GM18951 (cell line): Measurements from ENCODE around the gene HSPA12A.

Experiments
- POLR2A ChIP-seq: IDR thresholded peaks from 4 replicates; pipeline ENCODE4 v1.6.1; 2011; ENCODE audit warnings: mild to moderate bottlenecking; ENCODE audit not compliant: insufficient read length, insufficient read depth; ENCODE audit errors: extremely low read depth
- in situ Hi-C: fragments of 300-500 bp; cut with MboI; formaldehyde crosslinking; loops from one replicate; pipeline ENCODE4 v1.12.0; 2022; ENCODE audit warnings: low sequenced_read_pairs, mixed read lengths, inconsistent platforms; ENCODE audit not compliant: unreplicated experiment

HSPA12A gene

GRCh38 chr10:116763440-116763839 is 21.1 kb upstream of the HSPA12A start:
- TF ChIP-seq POLR2A, result no peak
- in situ Hi-C loops, result no loop called here

DNA sequence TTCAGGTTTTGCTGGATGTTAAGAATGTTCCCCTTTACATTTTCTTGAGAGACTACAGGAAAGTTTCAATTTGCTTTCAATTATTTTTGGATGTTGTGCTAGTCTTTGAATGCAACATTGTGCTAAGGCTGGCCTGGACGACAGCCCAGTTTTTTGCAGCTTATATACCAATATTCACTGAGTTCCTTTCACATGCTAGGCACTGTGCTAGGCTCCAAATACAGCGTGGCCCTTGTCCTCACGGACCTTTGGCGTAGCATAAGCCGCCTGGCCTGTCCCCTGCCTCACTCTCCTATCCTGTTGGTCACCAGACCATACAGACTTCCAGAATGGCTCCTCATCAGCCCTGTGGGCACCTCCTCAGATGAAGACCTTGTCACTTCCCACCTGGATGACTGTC is 19.5 kb upstream of the HSPA12A start:
- no peak for TF ChIP-seq POLR2A
- in situ Hi-C loops, result no loop called here

- no peak for TF ChIP-seq POLR2A
- in situ Hi-C loops, result no loop called here
Observed at GRCh38 chr10:116760919-116761318, 18.6 kb upstream of the HSPA12A start.

GRCh38 chr10:116757246-116757645 is 14.9 kb upstream of the HSPA12A start:
- TF ChIP-seq POLR2A, result no peak
- in situ Hi-C loops, result no loop called here

GRCh38 chr10:116756277-116756676 is 13.9 kb upstream of the HSPA12A start:
- TF ChIP-seq POLR2A, result no peak
- in situ Hi-C loops, result no loop called here

- in situ Hi-C loops, result no loop called here
- no peak for TF ChIP-seq POLR2A
Observed at GRCh38 chr10:116753759-116754158, 11.4 kb upstream of the HSPA12A start.

DNA sequence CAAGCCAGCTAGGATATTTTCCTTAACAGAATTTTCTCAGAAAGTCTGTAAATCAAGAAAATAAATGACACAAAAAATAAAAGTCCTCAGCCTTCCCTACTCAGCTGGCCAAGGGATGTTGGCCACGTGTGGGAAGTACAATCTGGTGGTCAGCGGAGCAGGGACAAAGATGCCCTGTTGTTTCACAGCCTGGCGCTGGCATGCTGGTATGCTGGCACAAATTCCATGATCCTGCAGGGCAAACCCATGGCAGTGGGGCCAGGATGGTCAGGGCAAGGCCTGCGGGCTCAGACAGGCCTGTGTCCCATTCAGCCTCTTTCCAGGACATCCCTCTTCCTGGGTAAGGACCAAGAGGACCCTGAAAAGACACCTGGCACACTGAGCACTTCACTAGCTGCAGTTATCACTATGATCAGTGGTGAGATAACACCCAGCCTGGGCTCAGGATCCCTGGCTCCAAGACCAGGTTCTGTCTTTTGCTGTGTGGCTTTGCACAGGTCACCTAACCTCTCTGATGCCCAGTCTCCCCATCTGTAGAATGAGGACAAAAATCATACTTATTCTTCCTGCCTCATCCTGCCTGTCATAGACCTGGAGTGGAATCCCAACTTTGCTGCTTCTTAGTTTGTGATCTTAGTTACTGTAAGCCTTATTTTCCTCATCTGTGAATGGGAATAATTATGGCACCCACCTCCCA is 10.8 kb upstream of the HSPA12A start:
- in situ Hi-C loops, result no loop called here

DNA sequence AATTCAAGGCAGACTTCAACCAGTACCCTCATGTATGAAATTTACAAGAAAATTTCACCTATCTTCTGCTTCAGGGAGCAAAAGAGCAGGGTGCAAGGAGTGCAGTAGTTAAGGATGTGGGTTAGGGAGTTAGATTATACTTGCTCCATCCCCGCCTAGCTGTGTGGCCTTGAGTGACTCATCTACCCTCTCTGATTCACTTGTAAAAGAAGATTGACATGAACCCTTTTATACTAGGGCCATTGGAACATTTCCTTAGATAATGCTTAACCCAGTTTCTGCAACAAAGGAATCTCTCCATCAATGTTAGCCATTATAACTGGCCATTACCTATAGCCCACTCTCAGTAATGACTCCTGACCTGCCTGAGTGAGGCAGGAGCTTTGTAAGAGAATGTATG is 10.2 kb upstream of the HSPA12A start:
- in situ Hi-C loops, result no loop called here
- TF ChIP-seq POLR2A, result no peak

More for the DNA sequence above, 10.8 kb upstream of the HSPA12A start:
- no peak for TF ChIP-seq POLR2A

GRCh38 chr10:116748471-116748870 is 6.1 kb upstream of the HSPA12A start:
- no peak for TF ChIP-seq POLR2A
- in situ Hi-C loops, result no loop called here

GRCh38 chr10:116748041-116748440 is 5.7 kb upstream of the HSPA12A start:
- no peak for TF ChIP-seq POLR2A
- in situ Hi-C loops, result no loop called here

DNA sequence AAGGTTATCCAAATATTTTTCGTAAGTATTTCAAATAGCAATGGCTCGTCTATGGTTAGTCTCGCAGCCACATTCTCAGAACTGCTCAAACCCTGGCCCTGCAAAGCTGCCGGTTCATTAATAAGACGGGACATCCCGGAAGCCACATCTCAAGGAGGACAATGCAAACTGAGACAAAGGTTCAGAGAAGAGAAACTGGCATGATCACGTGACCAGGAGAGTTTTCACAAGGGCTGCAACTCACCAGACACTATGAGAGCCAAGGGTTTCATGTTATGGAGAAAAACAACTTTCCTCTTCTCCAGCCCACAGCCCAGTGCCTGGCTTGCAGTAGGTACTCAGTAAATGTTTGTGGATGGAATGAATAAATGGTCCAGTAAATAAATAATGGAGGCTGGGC is 5.0 kb upstream of the HSPA12A start:
- TF ChIP-seq POLR2A, result no peak
- in situ Hi-C loops, result no loop called here

DNA sequence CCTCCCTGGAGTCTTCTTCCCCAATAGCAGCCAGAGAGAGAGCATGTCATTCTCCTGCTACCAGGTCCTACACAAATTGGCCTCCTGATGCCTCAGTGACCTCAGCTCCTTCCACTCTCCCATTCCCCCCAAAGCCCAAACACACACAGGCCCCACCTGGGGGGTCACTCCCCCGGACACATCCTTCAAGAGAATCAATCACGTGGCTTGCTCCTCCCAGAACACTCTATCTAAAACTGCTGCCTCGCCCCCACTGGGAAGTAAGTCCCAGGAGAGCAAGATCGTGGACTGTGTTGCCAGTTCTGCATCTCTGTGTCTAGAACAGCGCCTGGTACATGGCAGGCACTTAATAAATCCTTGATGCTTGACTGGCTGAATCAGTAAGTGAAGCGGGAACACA is 2.5 kb upstream of the HSPA12A start:
- in situ Hi-C loops, result no loop called here
- TF ChIP-seq POLR2A, result no peak

DNA sequence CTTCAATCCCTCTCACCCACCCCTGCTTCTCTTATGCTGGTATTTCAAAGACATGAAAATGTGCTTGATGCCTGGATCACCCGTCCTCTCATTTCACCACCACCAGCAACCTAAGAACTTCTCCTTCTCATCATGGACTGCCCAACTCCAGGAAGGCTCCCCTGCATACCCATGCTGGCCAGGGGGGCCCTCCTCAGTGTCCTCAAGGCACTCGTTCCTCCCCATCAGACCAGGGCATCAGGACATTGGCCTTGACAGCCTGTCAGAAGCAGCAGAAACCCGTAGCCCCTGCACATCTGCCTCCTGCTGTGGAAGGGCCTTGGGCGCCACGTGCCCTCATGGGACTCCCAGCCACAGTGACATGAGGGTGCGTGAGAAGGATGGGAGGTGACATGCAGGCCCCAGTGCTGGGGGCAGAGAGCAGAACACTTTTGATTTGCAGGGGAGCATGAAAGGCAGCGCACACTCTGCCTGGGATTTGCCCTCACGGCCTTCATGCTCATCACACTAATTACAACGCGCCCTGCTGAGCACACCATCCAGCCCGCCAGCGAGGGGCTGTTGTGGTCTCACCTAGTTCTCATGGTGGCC is 1.9 kb upstream of the HSPA12A start:
- in situ Hi-C loops, result no loop called here

DNA sequence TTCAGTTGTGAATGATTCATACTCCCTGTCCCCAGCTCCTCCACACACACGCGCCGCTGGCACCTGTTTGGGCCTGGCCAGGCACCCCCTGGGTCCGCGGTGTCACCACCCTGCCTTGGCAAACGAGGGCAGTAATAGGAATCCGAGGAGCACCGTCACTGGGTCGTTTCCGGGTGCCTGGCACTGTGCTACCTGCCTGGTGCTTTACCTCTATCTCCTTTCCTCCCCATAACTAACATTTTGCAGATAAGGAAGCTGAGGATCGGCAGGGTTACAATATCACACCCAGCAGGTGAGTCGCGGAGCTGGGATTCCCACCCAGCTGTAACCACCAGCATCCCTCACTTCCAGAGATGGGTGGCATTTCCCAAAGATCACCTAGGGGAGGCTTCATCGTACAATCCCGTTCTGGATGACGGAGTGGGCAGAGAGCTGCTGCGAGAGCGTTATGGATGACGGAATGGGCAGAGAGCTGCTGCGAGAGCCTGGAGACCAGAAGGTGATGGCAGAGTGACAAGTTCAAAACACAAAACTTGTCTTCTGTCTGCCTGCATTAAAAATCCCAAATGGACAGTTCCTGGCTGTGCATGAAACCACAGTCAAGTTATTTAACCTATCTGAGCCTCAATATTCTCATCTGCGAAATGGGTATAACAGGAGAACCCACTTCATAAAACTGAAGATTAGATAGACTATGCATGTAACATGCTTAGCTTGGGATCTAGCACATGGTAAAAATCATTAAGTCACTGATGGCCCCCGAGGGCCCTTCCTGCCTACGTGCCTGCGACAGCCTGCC is 1.1 kb upstream of the HSPA12A start:
- in situ Hi-C loops, result no loop called here
- TF ChIP-seq POLR2A, result no peak

More for the DNA sequence above, 1.9 kb upstream of the HSPA12A start:
- no peak for TF ChIP-seq POLR2A
